AG20443 (cell line): ENCODE data around the gene HSPB1.
A peak's percentile ranks its signal among the peaks of the same experiment; 100 is the strongest.
"Not testable (repeated sequence)": the region's sequence is repeated elsewhere in the genome, so short reads cannot be mapped to it uniquely, and the experiment has no call there.

ENCODE experiments used
- DNase-seq: peaks from one replicate; pipeline ENCODE4 v3.0.0; 2012; ENCODE audit warnings: low spot score, mixed read lengths

Gene HSPB1

DNA sequence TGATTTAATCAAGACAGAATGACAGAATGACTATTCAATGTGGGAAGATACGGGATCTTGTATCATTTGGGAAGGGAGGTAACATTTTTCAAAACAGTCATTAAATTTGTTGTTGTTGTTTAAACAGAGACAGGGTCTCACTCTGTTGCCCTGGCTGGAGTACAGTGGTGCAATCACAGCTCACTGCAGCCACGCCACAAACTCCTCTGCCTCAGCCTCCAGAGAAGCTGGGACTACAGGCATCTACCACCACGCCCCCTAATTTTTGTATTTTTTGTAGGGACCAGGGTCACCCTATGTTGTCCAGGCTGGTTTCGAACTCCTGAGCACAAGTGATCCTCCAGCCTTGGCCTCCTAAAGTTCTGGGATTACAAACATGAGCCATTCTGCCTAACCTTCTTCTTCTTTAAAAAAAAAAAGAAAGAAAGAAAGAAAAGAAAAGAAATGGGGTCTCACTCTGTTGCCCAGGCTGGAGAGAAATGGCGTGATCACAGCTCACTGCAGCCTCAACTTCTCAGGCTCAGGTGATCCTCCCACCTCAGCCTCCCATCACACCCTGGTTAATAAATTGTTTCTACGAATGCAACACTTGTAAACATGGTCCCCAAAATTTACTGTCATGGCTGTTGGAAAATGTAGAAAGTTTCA is 32.0 kb downstream of the HSPB1 start:
- DNase-seq = no peak

DNA sequence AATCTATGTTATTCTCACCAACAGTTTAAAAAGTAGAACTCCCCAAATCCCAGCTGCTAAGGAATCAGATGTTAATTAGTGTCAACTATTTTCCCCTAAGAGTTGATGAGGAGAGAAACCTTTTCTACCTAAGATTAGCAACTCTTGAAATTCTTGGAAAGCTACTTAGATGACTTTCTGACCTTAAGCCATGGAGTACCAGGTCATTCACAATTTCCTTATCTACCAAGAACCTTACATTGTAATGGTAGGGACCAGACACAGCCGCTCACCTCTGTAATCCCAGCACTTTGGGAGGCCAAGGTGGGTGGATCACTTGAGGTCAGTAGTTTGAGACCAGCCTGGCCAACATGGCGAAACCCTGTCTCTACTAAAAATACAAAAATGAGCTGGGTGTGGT is 32.9 kb downstream of the HSPB1 start:
- DNase-seq = not testable (repeated sequence)

DNA sequence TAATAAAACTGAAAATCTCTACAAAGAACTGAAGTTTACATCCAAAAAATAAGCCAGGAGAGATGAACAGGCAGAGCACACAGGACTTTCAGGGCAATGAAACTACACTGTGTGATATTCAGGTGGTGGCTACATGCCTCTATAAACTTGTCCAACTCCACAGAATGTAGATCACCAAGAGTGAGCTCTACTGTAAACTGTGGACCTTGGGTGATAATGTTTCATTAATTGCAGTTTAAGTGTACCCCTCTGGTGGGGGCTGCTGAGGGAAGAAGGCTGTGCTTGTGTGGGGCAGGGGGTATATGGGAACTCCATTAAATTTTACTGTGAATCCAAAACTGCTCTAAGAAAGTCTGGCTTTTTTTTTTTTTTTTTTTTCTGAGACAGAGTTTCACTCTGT is 33.6 kb downstream of the HSPB1 start:
- no peak for DNase-seq

DNA sequence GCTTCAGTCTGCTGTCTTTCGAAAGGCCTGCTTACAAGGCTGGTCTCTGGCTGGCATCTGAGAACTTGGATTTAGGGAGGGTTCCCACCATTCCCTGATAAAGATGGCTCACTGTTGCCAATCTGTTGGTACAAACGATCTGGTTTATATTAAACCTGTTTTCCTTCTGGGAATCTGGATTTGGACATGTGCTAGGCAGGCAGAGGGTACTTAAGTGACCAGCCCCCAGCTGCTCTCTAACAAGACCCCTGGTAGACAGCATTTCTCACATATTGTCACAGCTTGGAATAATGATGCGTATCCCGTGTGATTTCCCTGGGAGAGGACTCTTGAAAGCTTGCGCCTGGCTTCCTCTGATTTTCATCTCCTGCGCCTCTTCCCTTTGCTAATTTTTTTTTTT is 34.7 kb downstream of the HSPB1 start:
- DNase-seq = no peak

DNA sequence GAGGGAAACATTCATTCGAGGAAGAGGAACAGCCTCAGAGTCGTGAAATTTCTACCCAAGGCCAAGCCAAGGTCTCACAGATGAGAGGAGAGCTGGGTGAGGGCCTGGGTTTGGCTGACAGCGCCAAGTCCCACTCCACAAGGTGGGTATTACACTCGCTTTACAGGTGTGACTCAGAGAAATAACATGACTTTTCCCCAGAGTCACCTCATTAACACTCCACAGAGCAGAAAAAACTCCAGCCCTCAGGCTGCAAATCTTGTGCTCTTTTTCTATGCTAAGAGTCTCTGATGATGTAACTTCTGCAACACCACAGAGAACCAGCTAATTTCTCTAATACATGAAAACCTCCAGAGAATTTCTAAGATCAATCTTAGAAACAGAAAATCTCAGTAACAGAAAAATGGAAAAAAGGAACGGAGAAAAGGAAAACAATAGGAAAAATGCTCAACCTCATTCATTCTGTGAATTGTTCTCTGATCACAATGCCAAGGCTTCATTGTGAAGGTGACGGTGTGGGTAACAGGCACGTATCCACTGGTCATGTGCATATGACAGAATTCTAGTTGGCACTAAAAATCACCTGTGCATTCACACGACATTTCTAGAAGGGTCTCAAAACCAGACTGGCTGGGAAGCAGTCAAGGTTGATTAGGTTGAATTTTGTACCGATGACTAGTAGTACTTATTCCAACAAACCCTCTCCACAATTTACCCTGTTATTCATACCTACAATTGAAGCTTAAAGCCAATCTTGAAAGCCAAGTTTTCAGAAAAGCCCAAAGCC is 36.0 kb downstream of the HSPB1 start:
- no peak for DNase-seq

DNA sequence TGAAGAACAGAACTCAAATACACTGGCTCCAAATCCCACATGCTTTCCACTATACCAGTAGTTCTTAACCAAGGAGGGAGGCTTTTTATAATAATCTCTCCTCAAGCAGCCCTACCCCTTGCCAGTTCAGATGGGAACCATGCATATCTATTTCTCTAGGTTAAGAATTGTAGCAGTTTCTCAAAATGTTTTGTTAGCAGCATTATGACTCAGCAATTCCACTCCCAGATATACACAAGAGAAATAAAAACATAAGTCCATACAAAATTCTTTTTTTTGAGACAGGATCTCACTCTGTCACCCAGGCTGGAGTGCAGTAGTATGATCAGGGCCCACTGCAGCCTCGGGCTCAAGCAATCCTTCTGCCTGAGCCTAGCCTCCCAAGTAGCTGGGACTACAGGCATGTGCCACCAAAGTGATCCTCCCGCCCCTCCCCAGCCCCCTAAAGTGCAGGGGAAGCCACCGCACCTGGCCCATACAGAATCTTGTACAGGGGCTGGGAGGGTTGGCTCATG is 38.2 kb downstream of the HSPB1 start:
- DNase-seq = peak; percentile 32

DNA sequence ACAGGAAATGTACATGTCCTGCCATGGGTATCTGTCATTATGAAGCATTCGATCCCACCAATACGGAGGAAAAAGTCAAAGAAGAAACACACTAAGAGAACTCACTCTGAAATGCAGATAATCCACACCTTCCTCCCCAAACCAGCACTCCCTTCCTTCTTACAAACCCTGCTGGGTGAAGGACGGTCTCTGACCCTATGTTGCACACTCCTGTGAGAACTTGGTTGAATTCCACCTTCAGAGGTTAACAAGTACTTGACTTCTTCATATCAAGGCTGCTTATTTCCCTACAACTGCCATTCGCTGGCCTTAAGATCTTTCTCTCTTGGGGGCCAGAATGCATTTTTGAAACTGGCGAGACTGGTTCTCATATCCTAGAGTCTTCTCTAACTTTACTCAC is 39.7 kb downstream of the HSPB1 start:
- no peak for DNase-seq

DNA sequence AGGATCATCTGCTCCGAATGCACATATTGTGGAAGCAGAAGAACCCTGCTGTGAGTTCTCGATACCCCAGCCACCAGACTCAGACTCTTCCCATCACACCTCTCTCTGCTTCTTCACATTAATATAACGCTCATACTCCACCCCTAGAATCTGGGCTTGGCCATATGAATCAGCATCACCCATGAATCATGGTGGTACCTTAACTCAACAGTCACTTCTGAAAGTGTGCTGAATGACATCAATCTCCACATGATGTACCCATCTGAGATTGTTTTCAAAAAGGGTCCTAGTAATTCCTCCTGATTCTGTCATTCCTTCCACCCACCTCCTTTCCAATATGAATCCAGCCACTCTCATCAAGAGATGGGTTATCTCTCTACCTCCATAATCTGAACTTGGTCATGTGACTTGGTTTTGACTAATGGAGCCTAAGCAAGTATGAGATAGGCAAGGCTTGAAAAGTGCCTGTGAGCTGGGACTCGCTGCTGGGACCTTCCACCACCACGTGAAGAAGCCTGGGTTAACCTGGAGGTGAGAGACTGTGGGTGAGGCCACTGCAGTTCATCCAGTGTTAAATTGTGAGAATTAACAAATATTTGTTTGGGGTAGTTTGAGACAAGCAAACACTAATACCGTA is 40.9 kb downstream of the HSPB1 start:
- no peak for DNase-seq

DNA sequence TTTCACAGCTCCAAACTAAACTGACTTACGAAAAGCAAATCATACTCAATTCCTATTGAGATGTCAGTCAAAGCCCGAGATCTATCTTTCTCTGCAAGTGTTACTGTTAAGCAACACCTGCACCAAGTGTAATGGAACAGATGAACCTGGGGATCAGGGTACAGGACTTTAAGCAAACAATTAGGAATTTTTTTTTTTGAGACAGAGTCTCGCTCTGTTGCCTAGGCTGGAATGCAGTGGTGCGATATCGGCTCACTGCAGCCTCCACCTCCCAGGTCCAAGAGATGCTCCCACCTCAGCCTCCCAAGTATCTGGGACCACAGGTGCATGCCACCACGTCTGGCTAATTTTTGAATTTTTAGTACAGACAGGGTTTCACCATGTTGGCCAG is 41.5 kb downstream of the HSPB1 start:
- no peak for DNase-seq

DNA sequence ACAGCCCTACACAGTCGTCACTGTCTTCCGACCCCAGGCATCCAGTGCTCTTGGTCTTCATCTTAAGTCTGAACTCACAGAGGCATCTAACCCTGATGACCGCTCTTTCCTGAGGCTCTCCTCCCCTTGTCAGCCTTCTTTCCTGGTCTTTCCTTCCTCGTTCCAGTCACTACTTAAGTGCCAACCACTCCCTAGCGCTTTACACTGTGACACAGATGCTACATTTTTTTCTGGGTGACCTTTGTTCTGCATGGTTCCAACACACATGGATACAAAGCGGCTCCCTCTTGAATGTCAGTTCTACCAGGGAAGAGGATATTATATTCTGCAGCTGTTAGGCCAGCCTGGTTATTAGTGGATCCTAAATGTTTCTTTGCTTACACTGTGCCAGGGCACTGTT is 43.6 kb downstream of the HSPB1 start:
- DNase-seq = no peak

DNA sequence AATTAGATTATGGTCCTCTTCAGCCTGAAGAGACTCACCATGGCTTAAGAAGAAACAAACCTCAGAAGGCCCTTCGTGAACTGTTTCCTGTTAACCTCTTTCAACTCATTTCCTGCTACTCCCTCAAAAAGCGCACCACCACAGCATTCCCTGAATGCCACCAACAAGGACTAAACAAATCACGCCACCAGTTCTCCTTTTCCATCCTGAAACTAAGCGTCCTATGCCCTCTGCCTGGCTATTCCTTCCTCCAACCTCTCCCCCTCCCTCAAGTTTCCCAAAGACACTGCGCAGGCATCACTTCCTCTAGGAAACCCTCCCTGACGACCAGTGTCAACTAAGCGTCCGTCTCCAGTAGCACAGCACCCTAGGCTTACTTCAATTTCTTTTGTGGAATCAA is 44.3 kb downstream of the HSPB1 start:
- DNase-seq = no peak

DNA sequence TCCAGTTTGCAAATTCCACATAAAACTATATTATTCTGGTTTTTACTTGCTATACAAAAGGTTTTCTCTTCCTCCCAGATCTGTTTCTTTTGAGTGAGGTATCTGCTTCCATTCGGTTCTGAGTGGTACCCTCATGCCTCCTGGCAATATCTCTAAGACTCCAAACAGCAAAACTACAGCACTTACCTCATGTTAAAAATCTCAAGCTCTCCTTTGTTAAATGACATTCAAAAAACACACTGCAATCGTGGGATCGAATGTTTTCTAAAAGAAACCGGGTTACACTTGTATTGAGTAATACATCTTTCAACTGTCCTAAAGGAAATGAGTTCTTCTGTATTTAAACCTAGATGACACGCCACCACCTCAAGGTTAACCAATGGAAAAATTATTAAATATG is 45.2 kb downstream of the HSPB1 start:
- DNase-seq = no peak

DNA sequence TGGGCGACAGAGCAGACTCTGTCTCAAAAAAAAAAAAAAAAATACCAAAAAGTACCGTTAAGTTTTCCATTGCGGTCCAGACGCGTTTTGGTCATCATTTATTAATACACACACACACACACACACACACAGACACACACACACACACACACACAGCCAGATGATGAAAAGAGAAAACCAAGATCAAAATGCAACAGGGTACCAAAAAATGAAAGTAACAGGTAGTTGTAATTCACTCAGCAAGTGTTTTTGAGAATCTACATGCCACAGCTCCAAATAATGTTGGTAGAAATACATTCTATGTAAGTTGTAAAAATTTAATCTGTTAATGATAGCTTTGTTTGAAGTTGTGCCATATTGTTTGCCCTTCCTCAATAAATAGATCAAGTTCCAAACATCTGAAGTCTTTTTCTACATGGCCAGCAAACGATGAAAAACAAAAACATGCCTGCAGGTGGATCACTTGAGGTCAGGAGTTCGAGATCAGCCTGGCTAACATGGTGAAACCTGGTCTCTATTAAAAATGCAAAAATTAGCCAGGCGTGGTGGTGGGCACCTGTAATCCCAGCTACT is 46.9 kb downstream of the HSPB1 start:
- no peak for DNase-seq

DNA sequence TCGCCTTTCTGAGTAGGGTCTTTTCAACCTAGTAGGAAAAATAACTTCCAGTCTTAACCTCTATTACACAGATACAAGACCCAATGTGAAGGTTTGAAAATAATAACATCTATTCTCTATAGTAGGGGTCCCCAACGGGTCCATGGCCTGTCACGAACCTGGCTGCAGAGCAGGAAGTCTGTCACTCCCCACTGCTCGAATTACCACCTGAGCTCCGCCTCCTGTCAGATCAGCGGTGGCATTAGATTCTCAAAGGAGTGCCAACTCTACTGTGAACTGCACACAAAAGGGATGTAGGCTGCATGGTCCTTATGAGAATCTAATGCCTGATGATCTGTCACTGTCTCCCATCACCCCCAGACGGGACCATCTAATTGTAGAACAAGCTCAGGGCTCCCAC is 48.9 kb downstream of the HSPB1 start:
- no peak for DNase-seq

DNA sequence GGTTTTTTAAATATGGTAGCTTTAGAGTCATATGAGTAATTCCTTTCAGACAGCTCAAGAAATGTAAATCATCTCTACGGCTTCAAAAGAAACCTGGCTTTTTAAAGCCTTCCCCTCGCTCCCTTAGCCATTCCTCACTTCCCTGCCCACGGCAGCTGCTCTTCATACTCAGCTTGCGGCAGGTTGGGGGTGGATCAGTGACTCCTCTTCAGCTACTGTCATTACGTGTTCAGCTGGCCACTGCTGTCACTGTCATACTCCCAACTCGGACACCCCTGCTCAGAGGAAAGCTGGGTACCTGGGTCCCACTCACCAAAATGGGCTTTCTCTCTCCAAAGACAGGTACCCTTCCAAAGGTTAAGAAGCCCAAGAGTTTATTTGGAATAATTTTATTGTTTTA is 49.7 kb downstream of the HSPB1 start:
- no peak for DNase-seq

DNA sequence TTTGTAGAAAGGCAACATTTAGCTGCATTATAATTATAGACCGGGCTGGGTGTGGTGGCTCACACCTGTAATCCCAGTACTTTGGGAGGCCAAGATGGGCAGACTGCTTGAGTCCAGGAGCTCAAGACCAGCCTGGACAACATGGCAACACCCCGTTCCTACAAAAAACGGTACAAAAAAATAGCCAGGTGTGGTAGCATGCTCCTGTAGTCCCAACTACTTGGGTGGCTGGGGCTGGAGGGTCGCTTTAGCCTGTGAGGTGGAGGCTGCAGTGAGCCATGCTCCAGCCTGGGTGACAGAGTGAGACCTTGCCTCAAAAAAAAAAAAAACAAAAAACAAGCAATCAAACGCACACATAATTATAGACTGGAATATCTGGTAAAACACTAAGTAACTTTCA is 51.3 kb downstream of the HSPB1 start:
- no peak for DNase-seq
